ENCODE data around the gene USP35.

GRCh38 chr11:78259777-78260487, 71.2 kb downstream of the USP35 start:
- TF ChIP-seq CTCF (IDR thresholded peaks at IDR 0.05): no peak
- TF ChIP-seq POLR2A (IDR thresholded peaks at IDR 0.05): no peak
